Stimulated activated naive CD8-positive, alpha-beta T cell treated with anti-CD3 and anti-CD28 coated beads, Interleukin-15, Interleukin-2, amounts not matched to agents 100 U/mL and 50 U/mL, for 24 hours (primary cell): ENCODE results near the gene CD34.
A peak's percentile ranks its signal among the peaks of the same experiment; 100 is the strongest.
"Not testable (repeated sequence)": the region's sequence is repeated elsewhere in the genome, so short reads cannot be mapped to it uniquely, and the experiment has no call there.

Experiments
- ATAC-seq: fragments of 150-1000 bp; cut with Tn5 transposase; one replicate; pipeline ENCODE4 v1.10.0; 2021
- DNase-seq: peaks from one replicate; pipeline ENCODE4 v3.0.0; 2021

CD34 gene

DNA sequence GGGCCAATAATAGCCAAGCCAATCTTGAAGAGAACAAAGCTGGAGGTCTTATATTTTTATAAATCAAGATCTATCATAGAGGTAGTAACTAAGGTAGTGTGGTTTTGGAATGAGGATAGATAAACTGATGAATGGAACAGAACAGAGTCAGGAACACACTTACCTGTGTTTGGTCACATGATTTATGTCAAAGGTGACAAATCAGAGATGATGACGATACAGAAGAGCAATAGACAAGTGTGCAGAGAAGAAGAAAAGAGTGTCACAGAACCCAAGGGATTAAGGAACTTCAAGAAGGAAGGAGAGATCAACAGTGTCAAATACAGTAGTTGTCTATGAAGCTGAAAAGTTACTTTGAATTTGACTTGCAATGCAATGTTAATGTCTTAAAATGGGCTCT is 16.1 kb upstream of the CD34 start:
- no peak for ATAC-seq

DNA sequence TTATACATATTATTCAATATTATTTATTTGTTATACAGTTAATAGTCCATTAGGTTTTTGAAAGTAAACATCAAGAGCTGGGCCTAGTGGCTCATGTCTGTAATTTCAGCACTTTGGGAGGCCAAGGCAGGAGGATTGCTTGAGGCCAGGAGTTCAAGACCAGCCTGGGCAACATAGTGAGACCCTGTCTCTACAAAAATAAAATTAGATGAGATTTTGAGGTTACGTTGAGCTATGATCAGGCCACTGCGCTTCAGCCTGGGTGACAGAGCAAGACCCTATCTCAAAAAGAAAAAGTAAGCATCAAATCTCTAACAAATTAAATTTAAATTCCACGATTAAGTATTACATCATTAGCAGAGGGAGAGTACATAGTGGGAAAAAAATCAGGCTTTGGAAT is 15.0 kb upstream of the CD34 start:
- not testable (repeated sequence) for DNase-seq, ATAC-seq

More for the DNA sequence above, 16.1 kb upstream of the CD34 start:
- DNase-seq, result no peak

DNA sequence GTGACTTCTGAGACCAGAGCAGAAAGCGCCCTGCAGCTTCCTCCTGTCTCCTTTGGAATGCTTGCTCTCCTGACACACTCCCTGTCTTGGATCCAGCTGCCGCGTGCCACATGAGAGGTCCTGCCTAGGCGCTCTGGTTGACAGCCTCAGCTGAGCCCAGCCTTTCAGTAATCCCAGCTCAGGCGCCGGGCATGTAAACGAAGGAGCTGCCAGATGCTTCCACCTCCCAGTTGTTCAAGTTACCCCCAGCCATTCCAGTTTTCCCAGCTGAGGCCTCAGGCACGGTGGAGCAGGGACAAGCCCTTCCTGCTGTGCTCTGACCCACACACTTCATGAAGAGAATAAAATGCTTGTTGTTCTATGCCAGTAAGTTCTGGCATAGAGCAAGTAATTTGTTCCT is 14.3 kb upstream of the CD34 start:
- DNase-seq (no peak), ATAC-seq (no peak)

DNA sequence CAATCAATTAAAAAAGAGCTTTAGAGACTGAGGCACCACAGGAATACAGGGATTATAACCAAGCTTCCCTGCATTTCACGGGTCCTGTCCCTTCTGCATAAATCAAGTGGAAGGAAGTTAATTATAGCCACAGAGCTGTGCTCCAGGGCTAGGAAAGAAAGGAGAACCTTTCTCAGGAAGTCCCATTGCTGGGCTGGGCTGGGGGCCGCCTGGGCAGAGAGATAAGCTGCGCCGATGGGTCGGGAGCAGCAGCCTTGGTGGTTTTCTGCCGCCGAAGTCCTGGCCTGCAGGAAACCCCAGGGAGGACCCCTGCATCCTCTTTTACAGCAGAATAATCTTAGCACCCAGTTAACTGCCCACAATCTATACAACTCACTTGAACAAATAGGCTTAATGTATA is 12.6 kb upstream of the CD34 start:
- ATAC-seq (no peak), DNase-seq (no peak)

DNA sequence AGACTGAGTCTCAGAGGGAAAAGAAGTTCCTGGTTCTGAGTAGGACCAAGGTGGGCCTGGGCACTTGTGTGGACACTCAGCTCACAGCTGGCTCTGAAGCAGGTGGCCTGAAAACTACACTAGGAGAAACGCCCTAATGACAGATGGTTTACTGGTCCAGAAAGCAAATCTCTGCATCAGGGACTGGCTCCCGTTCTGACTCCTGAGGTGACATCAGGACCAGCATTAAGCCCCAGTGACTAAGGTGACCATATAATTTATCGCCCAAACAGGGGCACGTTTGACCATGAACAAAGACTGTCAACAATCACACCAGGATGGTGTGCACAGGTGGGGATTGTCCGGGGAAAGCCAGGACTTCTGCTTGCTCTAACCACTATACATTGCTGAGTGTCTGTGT is 12.2 kb upstream of the CD34 start:
- ATAC-seq, result no peak
- no peak for DNase-seq

DNA sequence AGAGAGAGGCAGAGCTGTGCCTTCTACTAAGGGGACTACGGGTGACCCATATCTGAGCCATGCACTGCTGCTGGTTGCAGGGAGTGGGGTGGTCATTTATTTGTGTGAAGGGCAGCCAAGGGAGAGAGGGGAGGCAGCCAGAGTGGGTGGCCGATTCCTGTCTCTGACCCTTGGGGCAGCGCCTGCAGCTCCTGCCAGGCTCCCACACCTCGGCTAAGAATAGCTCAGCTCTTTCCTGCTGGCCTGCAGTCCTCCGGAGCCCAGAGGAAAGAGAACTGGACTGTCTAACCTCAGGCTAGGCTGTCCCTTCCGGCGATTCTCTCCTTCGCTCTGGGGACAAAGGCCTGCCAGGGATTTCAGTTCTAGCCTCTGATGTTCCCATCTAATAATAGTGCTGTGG is 11.6 kb upstream of the CD34 start:
- DNase-seq (no peak), ATAC-seq (no peak)

DNA sequence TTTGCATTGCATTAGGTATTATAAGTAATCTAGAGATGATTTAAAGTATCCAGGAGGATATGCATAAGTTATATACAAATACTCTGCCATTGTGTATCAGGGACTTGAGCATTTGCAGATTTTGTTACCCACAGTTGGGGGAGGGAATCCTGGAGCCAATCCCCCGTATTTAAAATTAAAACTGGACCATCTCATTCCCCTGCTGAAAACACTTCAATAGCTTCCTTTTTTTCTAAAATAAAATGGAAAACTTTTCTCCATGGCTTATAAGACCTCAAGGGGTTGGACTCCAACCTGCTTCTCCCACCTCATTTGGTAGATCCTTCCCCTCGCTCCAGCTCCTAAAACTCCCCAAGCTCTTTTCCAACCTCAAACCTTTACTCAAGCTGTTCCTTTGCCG is 10.4 kb upstream of the CD34 start:
- ATAC-seq (no peak), DNase-seq (no peak)

DNA sequence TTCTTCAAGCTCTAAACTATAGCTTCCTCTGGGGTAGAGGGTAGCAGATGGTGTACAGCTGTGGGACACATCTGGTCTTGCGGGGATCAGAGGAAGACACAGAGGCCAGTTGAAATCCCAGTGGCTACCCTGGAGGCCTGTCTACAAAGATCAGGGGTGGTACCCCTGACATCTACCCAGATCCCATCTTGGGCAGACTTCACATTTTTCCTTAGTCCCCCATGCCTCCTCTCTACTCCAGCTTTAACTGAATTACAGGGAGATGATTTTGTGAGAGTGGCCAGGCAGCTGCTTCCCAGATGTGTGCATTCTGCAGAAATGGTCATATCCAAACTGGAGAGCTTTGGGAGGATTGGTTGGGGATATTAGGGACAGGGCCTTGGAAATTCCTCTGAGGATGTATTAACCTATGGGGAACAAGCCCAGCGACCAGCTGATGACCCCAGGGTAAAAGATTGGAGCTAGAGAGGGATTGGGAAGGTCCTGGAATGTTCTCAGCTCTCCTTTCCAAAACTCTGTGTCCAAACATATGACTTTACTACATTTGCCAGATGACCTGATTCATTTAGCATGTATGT is 9.6 kb upstream of the CD34 start:
- DNase-seq (no peak), ATAC-seq (no peak)

DNA sequence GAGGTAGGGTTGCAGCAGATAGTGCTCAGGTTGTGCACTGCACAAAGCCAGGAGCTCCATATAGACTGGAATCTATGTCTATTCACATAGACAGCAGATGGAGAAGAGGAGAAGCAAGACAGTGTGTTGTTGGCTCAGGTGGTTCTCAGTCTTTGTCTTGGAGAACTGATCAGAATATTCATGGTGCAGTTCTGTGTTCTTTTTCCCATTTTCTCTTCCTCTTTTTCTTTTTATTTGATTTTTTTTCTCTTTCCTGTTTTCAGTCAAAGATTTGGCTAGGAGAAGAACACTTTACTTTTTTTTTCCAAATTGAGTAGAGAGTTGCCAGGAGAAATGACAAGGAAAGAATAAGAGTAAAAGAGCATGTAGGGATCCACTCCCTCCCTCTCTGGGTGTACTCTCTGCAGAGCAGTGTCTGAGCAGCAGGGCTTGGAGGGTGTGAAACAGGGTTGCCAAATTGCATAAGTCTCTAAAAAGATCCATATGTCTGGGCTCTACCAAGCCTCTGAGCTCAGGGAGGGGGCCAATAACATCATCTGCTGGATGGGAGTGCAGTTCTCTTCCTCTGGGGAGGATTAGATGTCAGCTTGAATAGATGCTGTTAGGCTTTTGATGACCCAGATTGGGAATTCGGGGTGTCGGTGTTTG is 8.7 kb upstream of the CD34 start:
- ATAC-seq (no peak), DNase-seq (no peak)

DNA sequence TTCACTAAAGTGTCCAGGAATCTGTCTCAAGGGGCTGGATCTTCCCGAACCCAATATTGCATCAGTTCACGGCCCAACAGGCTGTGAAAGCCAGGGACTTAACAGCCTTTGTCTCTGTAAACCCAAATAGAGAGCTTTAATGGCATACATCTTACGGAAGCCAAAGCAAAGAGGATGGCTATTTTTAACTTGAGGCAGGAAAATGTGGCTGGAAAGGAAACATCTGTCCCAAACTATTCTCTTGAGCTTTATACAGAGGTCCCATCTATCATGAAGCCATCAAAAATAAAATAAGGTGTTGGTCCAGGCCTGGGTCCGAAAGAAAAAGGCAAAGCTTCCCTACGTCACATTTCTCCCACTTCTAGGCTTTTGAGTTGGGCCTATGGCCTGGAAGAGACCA is 7.7 kb upstream of the CD34 start:
- DNase-seq, result no peak
- ATAC-seq, result no peak

DNA sequence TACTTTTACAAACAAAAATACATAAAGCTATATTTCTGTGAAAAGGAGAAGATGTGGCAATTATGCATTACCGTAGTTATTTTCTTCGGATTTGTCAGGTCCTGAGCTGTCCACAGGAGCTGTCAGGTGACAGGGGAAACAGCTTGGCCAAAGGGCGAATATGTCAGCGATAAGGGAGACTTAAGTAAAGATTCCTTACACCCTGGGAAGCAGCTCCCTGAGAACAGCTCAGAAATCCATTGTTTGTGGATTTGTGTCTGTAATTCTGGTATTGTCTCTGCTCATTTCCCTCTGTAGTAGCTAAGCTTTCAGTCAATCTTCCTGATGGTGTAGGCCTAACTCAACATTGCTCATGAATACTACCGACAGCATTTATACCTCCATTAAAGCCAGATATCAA is 7.1 kb upstream of the CD34 start:
- no peak for ATAC-seq

DNA sequence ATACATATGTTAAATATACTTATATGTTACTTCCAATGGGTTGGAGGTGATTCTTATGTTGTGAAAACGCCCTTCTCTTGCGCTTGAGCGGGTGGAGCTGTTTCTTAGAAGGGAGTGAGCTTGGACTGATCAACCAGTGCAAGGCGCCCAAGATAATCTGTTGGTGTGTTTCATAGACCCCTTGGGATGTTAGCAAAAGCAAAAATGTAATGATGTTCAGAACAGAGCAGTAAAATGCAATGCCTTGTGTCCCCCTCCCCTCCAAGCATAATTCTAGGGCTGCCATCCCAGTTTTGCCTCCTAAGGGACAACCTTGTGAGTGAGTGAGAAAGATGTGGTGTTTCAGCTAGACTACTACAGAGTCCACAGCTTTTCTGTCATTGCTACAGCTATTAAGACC is 6.2 kb upstream of the CD34 start:
- DNase-seq (no peak), ATAC-seq (no peak)

More for the DNA sequence above, 7.1 kb upstream of the CD34 start:
- no peak for DNase-seq

DNA sequence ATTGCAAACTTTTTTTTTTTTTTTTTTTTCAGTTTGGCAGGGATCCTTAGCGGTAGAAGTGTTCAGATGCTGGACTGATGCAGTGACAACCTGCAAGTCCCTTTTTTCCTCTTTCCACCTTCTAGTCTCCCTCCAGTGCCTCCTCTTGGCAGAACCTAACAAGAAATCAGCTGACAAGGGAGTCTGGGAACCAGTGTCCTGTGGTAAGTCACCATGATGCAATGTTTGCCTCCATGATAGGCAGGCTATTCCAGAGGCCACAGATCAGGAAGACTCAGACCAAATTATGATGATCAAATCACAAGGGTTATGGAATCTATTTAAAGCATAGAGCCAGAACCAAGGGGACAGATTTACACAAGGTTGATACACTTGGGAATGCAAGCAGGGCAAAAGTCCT is 3.0 kb upstream of the CD34 start:
- ATAC-seq, result no peak
- no peak for DNase-seq

DNA sequence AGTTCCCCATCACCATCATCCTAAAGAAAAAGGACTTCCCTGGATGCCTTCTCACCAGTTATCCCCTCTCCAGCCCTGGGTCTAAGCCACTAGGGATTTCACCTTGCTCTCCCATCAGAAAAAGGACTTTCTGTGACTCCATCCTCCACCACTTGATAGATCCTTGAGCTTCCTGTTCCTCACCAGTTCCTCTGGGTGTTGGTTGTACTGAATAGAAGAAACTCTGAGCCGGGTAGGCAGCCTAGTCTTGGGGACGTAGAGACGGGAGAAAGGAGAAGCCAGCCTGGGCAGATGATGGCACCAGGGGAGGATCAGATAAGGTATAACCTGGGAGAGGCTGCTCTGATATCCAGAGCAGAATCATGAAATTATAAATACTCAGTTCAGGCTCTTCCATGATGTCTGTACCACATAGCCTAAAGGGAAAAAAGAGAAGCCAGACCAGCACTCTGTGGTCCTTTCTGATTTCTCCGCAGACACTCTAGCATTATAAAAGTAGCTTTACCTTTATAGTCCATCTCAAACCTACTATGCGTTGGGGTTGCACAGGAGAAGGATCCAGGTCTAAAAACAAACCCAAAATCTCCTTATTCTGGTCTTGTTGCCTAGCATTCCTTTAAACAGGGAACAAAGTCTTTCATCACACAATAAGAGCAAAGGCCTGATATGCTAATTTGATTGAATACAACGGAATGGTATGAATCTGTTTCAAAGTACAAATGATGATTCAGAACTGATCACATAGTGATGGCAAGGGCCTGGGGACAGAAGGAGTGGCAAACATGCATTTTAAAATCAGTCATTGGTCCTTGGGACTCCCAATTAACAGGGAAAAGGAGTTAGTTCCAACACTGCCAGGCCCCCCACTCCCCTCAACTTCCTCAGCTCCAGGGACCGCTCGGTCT is 1.2 kb upstream of the CD34 start:
- ATAC-seq (no peak), DNase-seq (no peak)

DNA sequence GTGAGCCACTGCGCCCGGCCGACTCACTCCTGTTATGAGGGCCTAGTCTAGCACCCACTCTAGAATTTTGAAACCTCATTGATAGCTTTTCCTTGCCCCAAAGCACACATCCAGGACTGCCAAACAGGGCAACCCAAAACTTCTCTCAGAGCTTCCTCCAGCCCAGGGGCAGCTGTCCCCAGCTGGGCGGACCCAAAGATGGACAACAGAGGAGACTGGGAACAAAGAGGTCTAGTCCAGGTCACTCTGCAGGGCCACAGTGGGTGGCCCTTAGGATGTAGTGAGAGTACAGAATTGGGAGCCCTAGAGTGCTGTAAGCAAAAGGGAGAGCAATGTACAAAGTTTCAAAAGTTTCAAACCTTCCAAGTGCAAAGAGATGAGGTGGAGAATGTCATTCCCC is 1.2 kb downstream of the CD34 start:
- no peak for ATAC-seq
- no peak for DNase-seq

DNA sequence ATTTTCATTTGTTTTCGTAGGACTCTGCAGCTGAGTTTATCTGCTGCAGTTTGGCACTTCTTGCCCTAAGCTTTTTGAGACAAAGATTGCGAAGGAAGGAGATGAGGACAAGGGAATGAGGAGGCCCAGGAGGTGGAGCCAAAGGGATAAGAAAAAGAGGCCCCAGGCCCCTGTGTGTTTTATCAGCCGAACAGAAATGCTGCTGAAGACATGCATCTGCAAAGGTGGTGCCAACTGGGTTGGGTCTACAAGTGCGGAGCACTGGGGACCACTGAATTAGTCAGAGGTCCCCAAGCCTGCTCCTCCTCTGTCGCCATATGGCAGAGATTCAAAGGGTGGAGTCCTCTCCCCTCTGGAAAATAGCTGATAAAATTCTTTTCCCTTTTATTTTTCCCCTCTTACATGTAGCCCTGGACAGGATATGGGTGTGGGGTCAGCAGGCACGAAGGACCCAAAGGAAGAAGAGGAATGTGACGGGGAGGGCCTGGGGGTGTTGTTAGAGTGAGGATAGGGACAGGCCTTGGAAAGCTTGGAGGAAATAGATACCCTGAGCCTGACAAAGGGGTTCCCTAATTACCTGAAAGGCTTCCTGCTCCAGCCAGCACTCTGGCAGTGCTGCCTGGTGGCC is 2.7 kb downstream of the CD34 start:
- ATAC-seq (no peak), DNase-seq (no peak)

DNA sequence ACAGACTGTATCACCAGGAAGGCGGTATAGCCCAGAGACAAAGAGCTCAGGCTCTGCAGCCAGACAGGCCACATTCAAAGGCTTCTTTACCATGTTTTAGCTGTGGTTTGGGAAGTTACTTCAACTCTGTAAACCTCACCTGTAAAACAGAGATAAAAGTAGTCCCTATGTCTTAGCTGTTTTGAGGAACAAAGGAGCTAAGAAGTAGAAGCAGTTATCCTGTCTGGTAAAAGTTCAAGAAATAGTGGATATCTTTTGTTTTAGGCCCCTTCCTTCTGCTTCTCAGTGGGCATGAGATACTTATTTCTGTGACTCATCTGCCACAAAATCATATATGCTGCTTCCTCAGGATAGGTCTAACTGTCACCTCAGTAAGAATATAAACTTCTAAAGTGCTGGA is 6.5 kb downstream of the CD34 start:
- DNase-seq (no peak), ATAC-seq (peak; percentile 50)

DNA sequence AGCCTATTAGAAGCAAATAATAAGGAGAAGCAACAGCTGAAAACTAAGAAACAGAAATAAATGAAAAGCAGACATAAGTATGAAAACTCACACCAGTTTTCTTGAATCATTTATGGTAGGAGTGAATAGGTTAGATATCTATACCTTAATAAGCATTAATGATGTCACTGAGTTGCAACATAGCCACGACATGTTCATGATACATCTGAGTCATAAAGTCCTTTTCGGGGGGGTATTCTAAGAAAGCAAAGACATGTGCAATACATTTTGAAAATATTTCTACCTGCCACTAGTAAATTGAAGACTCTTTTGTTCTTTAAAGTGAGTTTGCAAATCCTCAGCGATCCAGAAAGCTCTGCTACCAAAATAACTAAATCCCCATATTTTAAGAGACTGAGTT is 7.2 kb downstream of the CD34 start:
- DNase-seq (no peak), ATAC-seq (no peak)

DNA sequence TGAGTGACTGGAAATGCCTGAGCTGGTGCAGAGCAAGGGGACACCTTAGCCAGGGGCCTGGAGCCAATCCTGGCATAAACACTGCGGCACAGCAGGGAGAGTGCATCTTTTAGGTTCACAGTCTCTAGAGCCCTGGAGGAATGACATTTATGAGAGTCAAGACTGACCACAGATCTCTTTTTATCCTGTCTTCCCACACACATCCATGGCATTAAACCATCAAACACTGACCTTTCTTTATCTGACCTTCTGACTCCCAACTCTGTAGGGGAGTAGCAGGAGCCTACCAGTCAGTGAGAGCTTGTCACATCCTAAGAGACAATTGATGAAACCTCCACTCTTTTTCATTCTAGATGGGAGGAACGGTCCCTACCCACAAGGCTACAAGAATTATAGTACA is 7.9 kb downstream of the CD34 start:
- ATAC-seq, result peak; percentile 45

DNA sequence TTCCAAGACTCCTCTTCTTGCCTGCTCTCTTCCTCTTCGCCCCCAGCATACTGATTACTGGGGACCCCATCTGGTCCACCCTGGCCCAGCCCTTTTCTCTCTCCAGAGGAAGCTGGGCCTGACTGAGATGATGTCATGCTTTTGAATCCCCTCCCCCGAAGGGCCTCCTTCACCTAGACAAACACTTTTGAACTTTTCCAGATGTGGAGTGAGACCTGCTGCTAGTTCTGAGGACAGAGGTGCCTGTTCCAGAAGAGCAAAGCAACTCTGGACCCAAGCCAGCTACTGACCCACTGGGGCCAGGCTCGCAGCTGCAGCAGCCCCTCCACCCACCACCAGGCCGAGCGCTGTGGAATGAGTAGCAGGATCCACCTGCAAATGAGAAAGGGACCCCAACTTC is 8.4 kb downstream of the CD34 start:
- ATAC-seq (peak; percentile 10), DNase-seq (no peak)

More for the DNA sequence above, 7.9 kb downstream of the CD34 start:
- no peak for DNase-seq

DNA sequence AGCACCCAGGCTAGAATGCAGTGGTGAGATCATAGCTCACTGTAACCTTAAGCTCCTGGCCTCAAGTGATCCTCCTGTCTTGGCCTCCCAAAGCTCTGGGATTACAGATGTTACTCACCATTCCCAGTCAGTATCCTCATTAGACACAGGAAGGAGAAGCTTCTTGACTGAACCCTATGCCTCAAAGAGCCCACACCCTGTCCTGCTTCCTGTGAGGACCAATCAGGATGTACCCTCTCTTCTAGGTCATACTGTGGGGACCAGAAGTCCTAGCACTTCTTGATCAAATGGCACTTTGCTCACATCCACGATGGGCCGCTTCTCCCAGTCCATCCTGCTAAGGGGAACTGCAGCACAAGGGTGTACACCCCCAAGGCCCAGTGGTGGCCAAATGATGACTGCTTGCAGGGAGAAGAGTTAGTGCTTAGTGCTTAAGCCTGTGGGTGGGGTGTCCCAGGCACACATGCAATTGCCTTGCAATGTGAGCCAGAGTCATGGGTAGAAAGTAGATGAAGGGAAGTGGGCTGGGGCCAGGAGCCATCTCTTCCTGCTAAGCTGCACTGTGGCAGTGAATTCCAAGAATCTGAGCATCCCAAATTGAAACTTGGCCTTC is 9.8 kb downstream of the CD34 start:
- no peak for ATAC-seq

DNA sequence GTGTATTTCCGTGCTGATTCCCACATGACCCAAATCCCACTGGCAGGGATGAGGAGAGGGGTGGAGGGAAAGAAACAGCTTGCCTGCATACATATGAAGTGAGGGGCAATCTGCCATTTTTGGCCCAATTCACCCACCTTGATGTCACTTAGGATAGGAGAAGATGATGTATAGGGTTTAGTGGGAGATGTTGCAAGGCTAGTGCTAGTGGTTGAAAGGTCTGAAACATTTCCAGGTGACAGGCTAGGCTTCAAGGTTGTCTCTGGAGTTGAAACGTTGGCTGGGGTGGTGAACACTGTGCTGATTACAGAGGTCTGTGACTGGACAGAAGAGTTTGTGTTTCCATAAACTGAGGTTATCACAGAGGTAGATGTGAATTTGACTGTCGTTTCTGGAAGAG is 12.1 kb downstream of the CD34 start:
- no peak for ATAC-seq

More for the DNA sequence above, 9.8 kb downstream of the CD34 start:
- DNase-seq, result no peak

DNA sequence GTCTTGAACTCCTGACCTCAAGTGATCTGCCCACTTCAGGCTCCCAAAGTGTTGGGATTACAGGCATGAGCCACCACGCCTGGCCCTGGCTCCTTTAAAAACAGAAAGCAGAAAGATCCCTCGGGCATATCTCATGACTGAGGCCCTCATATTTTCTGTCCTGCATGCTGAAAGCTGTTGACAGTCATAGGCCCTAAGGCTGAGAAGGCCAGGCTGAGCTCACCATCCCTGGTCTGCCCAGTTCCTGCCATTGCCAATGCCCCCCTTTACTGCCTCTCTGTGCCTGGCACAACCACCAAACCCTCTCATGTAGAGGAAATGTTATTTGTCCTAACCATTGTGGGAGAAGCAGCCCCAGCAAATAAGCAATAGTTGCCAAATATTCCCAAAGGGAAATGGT is 12.7 kb downstream of the CD34 start:
- DNase-seq (no peak), ATAC-seq (no peak)

More for the DNA sequence above, 12.1 kb downstream of the CD34 start:
- DNase-seq, result no peak
